ENCODE results near the gene B3GNT2.

The B3GNT2 gene

GRCh38 chr2:62204998-62205496, 9.1 kb downstream of the B3GNT2 start:
- no peak for DNase-seq (ENCODE audit: low read depth in 2 of 2)

- DNase-seq (ENCODE audit: low read depth in 2 of 2), result no peak
These were observed 9.6 kb downstream of the B3GNT2 start for GRCh38 chr2:62205554-62205953.

GRCh38 chr2:62206024-62206423, 10.1 kb downstream of the B3GNT2 start:
- no peak for DNase-seq (ENCODE audit: low read depth in 2 of 2)

DNA sequence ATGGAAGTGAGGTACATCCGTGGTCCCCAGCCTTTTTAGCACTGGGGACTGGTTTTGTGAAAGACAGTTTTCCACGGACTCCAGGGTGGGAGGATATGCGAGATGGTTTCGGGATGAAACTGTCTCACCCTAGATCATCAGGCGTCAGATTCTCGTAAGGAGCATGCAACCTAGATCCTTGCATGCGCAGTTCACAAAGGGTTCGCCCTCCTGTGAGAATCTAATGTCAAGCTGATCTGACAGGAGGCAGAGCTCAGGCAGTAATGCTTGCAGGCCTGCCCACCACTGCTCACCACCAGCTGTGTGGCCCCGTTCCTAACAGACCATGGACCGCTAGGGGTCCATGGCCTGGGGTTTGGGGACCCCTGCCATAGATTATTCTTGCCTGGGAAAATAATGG, 11.6 kb downstream of the B3GNT2 start:
- DNase-seq (ENCODE audit: low read depth in 2 of 2), result no peak

GRCh38 chr2:62208074-62208757, 12.3 kb downstream of the B3GNT2 start:
- DNase-seq (ENCODE audit: low read depth in 2 of 2), result no peak

DNA sequence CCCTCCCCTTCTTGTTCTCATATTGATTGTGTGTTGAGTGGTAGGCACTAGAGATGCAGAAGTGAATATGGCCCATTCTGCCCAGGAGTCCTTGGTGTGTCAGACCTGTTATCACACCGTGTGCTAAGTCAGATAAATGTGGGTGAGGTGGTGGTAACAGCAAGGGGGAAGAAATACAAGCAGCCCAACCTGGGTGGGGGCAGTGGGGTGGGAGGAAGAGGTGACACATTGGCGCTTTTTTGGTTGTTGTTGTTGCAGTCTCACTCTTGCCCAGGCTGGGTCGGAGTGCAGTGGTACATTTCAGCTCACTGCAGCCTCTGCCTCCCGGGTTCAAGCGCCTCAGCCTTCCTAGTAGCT, 12.8 kb downstream of the B3GNT2 start:
- DNase-seq (ENCODE audit: low read depth in 2 of 2), result no peak

DNA sequence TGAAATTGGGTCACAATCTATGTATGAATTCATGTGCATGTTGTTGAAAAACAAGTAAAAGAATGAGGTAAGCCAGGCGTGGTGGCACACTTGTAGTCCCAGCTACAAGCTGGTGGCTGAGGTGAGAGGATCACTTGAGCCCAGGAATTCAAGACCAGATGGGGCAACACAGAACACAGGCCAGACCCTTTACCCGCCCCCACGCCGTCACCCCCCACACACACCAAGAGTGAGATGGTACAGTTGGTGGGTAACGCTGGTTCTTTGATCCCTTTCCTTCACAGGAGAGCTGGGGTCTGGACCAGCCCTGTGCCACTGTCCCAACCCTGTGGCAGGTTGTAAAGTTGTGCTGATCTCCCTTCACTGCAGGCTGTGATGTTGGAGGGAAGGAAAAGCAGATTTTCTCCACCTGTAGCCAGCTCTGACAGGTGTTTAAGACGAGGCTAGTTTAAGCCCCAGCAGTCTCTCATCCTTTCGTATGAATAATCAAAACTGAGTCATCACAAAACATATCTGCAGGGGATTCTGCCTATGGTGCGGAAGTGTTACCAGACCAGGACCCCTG, 13.6 kb downstream of the B3GNT2 start:
- DNase-seq (ENCODE audit: low read depth in 2 of 2), result no peak

GRCh38 chr2:62215306-62216064, 19.6 kb downstream of the B3GNT2 start:
- DNase-seq (ENCODE audit: low read depth in 2 of 2), result no peak

- DNase-seq (ENCODE audit: low read depth in 2 of 2), result no peak
These were observed 20.2 kb downstream of the B3GNT2 start for GRCh38 chr2:62216113-62216512.

- no peak for DNase-seq (ENCODE audit: low read depth in 2 of 2)
These were observed 20.7 kb downstream of the B3GNT2 start for GRCh38 chr2:62216616-62217015.

DNA sequence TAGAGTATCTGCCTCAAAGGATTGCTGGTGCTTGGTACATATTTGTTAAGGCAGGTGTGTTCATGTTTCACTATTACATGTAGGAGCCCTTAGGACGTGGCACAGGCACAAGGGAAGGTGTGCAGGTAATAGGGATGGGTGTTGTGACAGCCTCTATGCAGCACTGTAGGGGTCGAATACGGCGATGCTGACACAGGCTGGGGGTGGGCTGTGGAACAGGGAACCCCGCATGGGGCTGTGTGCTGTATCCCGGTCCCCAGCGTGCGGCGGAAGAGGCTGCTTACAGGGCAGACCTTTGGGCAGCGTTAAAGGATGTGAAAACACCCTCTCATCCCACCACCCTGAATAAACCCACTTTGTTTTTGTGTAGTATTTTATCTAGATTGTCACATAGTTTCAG, 21.5 kb downstream of the B3GNT2 start:
- no peak for DNase-seq (ENCODE audit: low read depth in 2 of 2)

GRCh38 chr2:62217970-62218369, 22.1 kb downstream of the B3GNT2 start:
- DNase-seq (ENCODE audit: low read depth in 2 of 2), result no peak

GRCh38 chr2:62219407-62220159, 23.7 kb downstream of the B3GNT2 start:
- no peak for DNase-seq (ENCODE audit: low read depth in 2 of 2)

DNA sequence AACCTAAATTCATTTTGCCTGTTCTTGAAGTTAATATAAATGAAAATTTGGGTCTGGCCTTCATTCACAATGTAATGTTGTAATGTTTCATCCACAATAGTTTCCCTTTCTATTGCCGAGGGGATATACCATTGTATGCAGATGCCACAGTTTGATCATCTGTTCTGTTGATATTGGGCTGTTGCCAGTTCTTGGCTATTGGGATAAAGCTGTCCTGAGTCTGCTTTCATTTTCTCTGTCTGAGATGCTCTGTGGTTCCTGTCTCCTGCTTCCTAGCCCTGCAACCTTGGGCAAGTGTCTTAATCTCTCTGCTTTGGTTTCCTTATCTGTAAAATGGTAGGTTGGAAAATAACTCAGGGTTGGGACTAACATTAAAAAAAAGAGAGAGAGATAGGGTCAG, 25.2 kb downstream of the B3GNT2 start:
- no peak for DNase-seq (ENCODE audit: low read depth in 2 of 2)

- no peak for DNase-seq (ENCODE audit: low read depth in 2 of 2)
These were observed 26.3 kb downstream of the B3GNT2 start for GRCh38 chr2:62222171-62222570.

DNA sequence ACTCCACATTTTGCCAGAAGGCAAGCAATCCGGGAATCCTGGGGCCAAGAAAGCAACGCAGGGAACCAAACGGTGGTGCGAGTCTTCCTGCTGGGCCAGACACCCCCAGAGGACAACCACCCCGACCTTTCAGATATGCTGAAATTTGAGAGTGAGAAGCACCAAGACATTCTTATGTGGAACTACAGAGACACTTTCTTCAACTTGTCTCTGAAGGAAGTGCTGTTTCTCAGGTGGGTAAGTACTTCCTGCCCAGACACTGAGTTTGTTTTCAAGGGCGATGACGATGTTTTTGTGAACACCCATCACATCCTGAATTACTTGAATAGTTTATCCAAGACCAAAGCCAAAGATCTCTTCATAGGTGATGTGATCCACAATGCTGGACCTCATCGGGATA, 26.8 kb downstream of the B3GNT2 start:
- DNase-seq (ENCODE audit: low read depth in 2 of 2), result no peak

DNA sequence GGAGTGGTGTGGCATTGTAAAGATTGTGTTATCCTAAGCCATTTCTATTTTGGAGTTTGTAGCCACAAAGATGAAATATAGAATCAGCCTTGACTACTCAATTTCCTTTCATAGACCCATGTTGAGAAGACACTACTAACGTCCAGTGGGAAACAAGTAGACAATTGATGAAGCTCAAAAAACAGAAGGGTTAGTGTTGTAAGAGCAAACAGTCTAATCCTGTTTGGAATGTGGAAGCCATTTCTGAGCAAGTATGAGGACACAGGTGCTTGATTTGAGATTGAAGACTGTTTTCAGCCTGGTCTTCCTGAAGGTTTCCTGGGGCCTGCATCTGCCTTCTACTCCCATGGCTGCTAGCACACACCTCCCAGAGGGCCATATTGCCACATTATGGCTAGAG, 29.1 kb downstream of the B3GNT2 start:
- no peak for DNase-seq (ENCODE audit: low read depth in 2 of 2)

GRCh38 chr2:62227386-62228075, 31.6 kb downstream of the B3GNT2 start:
- no peak for DNase-seq (ENCODE audit: low read depth in 2 of 2)

GRCh38 chr2:62229082-62229605, 33.2 kb downstream of the B3GNT2 start:
- DNase-seq (ENCODE audit: low read depth in 2 of 2), result no peak

DNA sequence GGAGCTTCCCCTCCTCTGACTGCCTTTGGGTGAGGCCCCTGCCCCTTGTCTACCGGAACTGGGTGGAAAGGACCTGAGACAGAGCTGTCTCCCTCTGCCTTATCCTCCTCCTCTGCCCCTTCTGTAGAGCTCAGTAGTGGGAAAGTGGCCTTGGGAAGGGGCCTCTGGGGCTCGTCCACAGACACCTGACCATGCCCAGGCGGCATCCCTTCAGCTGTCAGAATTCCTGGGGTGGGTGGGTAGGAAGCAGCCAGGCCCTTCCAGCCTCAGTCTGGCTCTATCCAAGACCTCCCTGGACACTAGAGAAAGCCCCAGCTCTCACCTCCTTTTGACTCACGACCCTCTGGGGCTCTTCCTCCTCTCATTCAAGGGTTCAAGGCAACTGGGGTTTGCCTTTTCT, 35.6 kb downstream of the B3GNT2 start:
- DNase-seq (ENCODE audit: low read depth in 2 of 2), result no peak

Data from stimulated activated CD4-positive, alpha-beta T cell treated with anti-CD3 and anti-CD28 coated beads, Interleukin-12 subunit alpha, Interleukin-12 subunit beta, amount 100 ng/mL, for 24 hours (primary cell).